ENCODE results near the gene TNPO1. TPM values are rescaled to one million over a fixed set of nuclear protein-coding genes. Genes with fewer than 3 reads are reported as not detected.

Gene TNPO1
- total and polyA plus RNA-seq, 2 of the 8 experiments (the other 6 are each of a cell fraction or from before 2014, with no cell fraction given) = 38.5 to 211 TPM

DNA sequence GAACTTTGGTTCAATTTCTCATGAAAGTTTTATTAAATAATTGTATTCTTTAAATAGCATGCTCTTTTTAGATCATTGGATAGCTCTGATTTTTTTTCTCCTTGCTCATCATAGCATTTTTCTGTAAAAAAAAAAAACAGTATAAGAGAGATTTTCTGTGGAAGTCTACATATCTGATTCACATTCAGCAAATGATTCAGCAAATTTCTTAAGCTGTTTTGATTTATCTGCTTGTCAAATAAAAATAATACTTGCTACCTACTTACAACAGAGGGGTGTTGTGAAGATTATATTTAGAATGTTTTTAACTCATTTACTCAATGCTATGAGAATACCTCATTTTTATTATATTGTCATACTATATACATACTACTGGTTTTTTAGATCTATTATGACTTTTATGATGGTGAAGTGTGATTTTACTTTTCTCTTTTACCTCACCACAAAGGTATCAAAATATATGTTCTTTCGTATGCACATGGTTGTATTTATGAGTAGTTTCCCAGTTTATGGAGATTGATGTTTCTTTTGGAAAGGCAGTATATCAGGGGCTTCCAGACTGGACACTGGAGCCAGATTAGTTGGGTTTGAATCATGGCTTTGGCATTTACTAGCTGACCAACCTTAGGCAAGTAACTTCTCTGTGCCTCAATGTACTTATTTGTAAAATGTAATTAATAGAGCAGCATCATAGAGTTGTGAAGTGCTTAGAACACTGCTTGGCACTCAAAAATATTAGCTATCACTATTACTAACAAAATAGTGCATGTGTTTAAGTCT lies 25.5 kb downstream of the TNPO1 start (continued):
- no peak for TF ChIP-seq SIX5 (IDR thresholded peaks at IDR 0.05; ENCODE audit: low read depth, low read length)
- TF ChIP-seq CREB1 (IDR thresholded peaks at IDR 0.05) = no peak

All from H1 (cell line).